ENCODE measurements around the gene MEF2C. TPM values are rescaled to one million over a fixed set of nuclear protein-coding genes. Genes with fewer than 3 reads are reported as not detected.

Gene MEF2C
- total RNA-seq, 2 experiments from 2014 or later: 0.02 TPM

GRCh38 chr5:88676637-88677375 lies 206.2 kb downstream of the MEF2C start:
- Mint-ChIP-seq H3K36me3 (peaks cover 12% of the 10 kb centered on the region), H3K27ac (no peak overlapping the region), H3K9me3 (no peaks in the 10 kb centered on the region), H3K27me3 (peaks cover 74% of the 10 kb centered on the region), H3K4me3 (no peak overlapping the region), H3K4me1 (ENCODE audit: low read depth) (peaks cover 29% of the 10 kb centered on the region)
- CTCF ChIA-PET: interaction anchor here (0.8 to 3.8 kb wide), 2 partner anchors 13 to 15 kb away, joined by 3 to 21 read pairs; no protein-coding TSS in a partner anchor
- POLR2A ChIA-PET: no interaction called here
- DNase-seq: no peak
- intact Hi-C loops (cut with micrococcal nuclease): loop anchor here (5.0 to 10.0 kb wide), 2 partner anchors 175 to 412 kb away; partner anchors contain the start of gene TMEM161B

- POLR2A ChIA-PET: interaction anchor here (1.9 kb wide), 1 partner anchor 15 kb away, joined by 5 read pairs; no protein-coding TSS in a partner anchor
- H3K27ac Mint-ChIP-seq: peak overlapping the region; percentile 60
- peaks cover 30% of the 10 kb centered on the region for H3K4me1 Mint-ChIP-seq (ENCODE audit: low read depth)
- H3K9me3 Mint-ChIP-seq: no peaks in the 10 kb centered on the region
- no peak for DNase-seq
- CTCF ChIA-PET: interaction anchor here (1.1 to 3.8 kb wide), 3 partner anchors 14 to 895 kb away, joined by 3 to 21 read pairs (median 5); no protein-coding TSS in a partner anchor
- H3K4me3 Mint-ChIP-seq: peak overlapping the region; percentile 62
- H3K27me3 Mint-ChIP-seq: peaks cover 75% of the 10 kb centered on the region
- H3K36me3 Mint-ChIP-seq: peaks cover 12% of the 10 kb centered on the region
- intact Hi-C loops (cut with micrococcal nuclease): loop anchor here (1.0 to 10.0 kb wide), 5 partner anchors 9 to 411 kb away; partner anchors contain the start of gene TMEM161B
These were observed 207.0 kb downstream of the MEF2C start for GRCh38 chr5:88675708-88676636.

- peaks cover 26% of the 10 kb centered on the region for H3K4me1 Mint-ChIP-seq (ENCODE audit: low read depth)
- peaks cover 75% of the 10 kb centered on the region for H3K27me3 Mint-ChIP-seq
- H3K4me3 Mint-ChIP-seq: peak overlapping the region; percentile 62
- H3K27ac Mint-ChIP-seq: peak overlapping the region; percentile 60
- intact Hi-C loops (cut with micrococcal nuclease): loop anchor here (1.0 to 10.0 kb wide), 5 partner anchors 8 to 410 kb away; partner anchors contain the start of gene TMEM161B
- no peaks in the 10 kb centered on the region for H3K9me3 Mint-ChIP-seq
- no peak for DNase-seq
- CTCF ChIA-PET: interaction anchor here (1.1 to 3.8 kb wide), 3 partner anchors 15 to 894 kb away, joined by 3 to 21 read pairs (median 5); no protein-coding TSS in a partner anchor
- POLR2A ChIA-PET: interaction anchor here (1.6 to 1.9 kb wide), 2 partner anchors 10 to 15 kb away, joined by 3 to 5 read pairs; no protein-coding TSS in a partner anchor
- H3K36me3 Mint-ChIP-seq: peaks cover 12% of the 10 kb centered on the region
These were observed 207.7 kb downstream of the MEF2C start for GRCh38 chr5:88675168-88675707.

- H3K36me3 Mint-ChIP-seq: peaks cover 12% of the 10 kb centered on the region
- peaks cover 79% of the 10 kb centered on the region for H3K27me3 Mint-ChIP-seq
- H3K4me1 Mint-ChIP-seq (ENCODE audit: low read depth): peaks cover 26% of the 10 kb centered on the region
- no peak overlapping the region for H3K27ac Mint-ChIP-seq
- intact Hi-C loops (cut with micrococcal nuclease): loop anchor here (1.0 to 10.0 kb wide), 5 partner anchors 7 to 410 kb away; partner anchors contain the start of gene TMEM161B
- POLR2A ChIA-PET: interaction anchor here (1.6 to 1.9 kb wide), 2 partner anchors 10 to 14 kb away, joined by 3 to 5 read pairs; no protein-coding TSS in a partner anchor
- no peaks in the 10 kb centered on the region for H3K9me3 Mint-ChIP-seq
- peak; percentile 62 for DNase-seq
- peak overlapping the region; percentile 62 for H3K4me3 Mint-ChIP-seq
- CTCF ChIA-PET: interaction anchor here (3.8 kb wide), 1 partner anchor 16 kb away, joined by 21 read pairs; no protein-coding TSS in a partner anchor
These were observed 208.4 kb downstream of the MEF2C start for GRCh38 chr5:88674356-88675167.

GRCh38 chr5:88673253-88674105 lies 209.5 kb downstream of the MEF2C start:
- H3K9me3 Mint-ChIP-seq: no peaks in the 10 kb centered on the region
- ChIA-PET CTCF (interaction anchor here (3.8 kb wide), 1 partner anchor 17 kb away, joined by 21 read pairs; no protein-coding TSS in a partner anchor), POLR2A (interaction anchor here (1.6 kb wide), 1 partner anchor 11 kb away, joined by 3 read pairs; no protein-coding TSS in a partner anchor)
- DNase-seq: no peak
- peaks cover 26% of the 10 kb centered on the region for H3K4me1 Mint-ChIP-seq (ENCODE audit: low read depth)
- H3K27ac Mint-ChIP-seq: peak overlapping the region; percentile 28
- intact Hi-C loops (cut with micrococcal nuclease): loop anchor here (2.0 to 10.0 kb wide), 3 partner anchors 13 to 409 kb away; partner anchors contain the start of gene TMEM161B
- H3K27me3 Mint-ChIP-seq: peaks cover 74% of the 10 kb centered on the region
- H3K4me3 Mint-ChIP-seq: peak overlapping the region; percentile 57
- peaks cover 12% of the 10 kb centered on the region for H3K36me3 Mint-ChIP-seq

- H3K4me3 Mint-ChIP-seq: no peak overlapping the region
- ChIA-PET POLR2A (no interaction called here), CTCF (interaction anchor here (1.2 to 3.8 kb wide), 2 partner anchors 8 to 17 kb away, joined by 7 to 21 read pairs; no protein-coding TSS in a partner anchor)
- intact Hi-C loops (cut with micrococcal nuclease): loop anchor here (10.0 kb wide), 1 partner anchor 408 kb away; the partner anchor contains the start of gene TMEM161B
- H3K27me3 Mint-ChIP-seq: peaks cover 76% of the 10 kb centered on the region
- H3K4me1 Mint-ChIP-seq (ENCODE audit: low read depth): peaks cover 29% of the 10 kb centered on the region
- peaks cover 12% of the 10 kb centered on the region for H3K36me3 Mint-ChIP-seq
- no peak overlapping the region for H3K27ac Mint-ChIP-seq
- DNase-seq: no peak
- H3K9me3 Mint-ChIP-seq: no peaks in the 10 kb centered on the region
These were observed 210.2 kb downstream of the MEF2C start for GRCh38 chr5:88672644-88673252.

GRCh38 chr5:88671505-88672499 lies 211.2 kb downstream of the MEF2C start:
- no peak overlapping the region for H3K27ac Mint-ChIP-seq
- intact Hi-C loops (cut with micrococcal nuclease): loop anchor here (10.0 kb wide), 1 partner anchor 407 kb away; the partner anchor contains the start of gene TMEM161B
- peaks cover 78% of the 10 kb centered on the region for H3K27me3 Mint-ChIP-seq
- peaks cover 38% of the 10 kb centered on the region for H3K4me1 Mint-ChIP-seq (ENCODE audit: low read depth)
- no peak for DNase-seq
- ChIA-PET POLR2A (no interaction called here), CTCF (interaction anchor here (0.8 to 1.2 kb wide), 3 partner anchors 9 to 21 kb away, joined by 3 to 7 read pairs (median 4); no protein-coding TSS in a partner anchor)
- H3K9me3 Mint-ChIP-seq: no peaks in the 10 kb centered on the region
- H3K4me3 Mint-ChIP-seq: no peak overlapping the region
- peaks cover 13% of the 10 kb centered on the region for H3K36me3 Mint-ChIP-seq

GRCh38 chr5:88671106-88671504 lies 211.9 kb downstream of the MEF2C start:
- no peak overlapping the region for H3K4me3 Mint-ChIP-seq
- H3K36me3 Mint-ChIP-seq: peaks cover 20% of the 10 kb centered on the region
- CTCF ChIA-PET: interaction anchor here (1.1 kb wide), 1 partner anchor 22 kb away, joined by 4 read pairs; no protein-coding TSS in a partner anchor
- no peak overlapping the region for H3K27ac Mint-ChIP-seq
- DNase-seq: no peak
- peaks cover 41% of the 10 kb centered on the region for H3K4me1 Mint-ChIP-seq (ENCODE audit: low read depth)
- no peaks in the 10 kb centered on the region for H3K9me3 Mint-ChIP-seq
- intact Hi-C loops (cut with micrococcal nuclease): loop anchor here (10.0 kb wide), 1 partner anchor 406 kb away; the partner anchor contains the start of gene TMEM161B
- H3K27me3 Mint-ChIP-seq: peaks cover 81% of the 10 kb centered on the region
- POLR2A ChIA-PET: no interaction called here

- no peaks in the 10 kb centered on the region for H3K9me3 Mint-ChIP-seq
- peaks cover 19% of the 10 kb centered on the region for H3K36me3 Mint-ChIP-seq
- peaks cover 43% of the 10 kb centered on the region for H3K4me1 Mint-ChIP-seq (ENCODE audit: low read depth)
- peaks cover 82% of the 10 kb centered on the region for H3K27me3 Mint-ChIP-seq
- intact Hi-C loops (cut with micrococcal nuclease): loop anchor here (10.0 kb wide), 1 partner anchor 406 kb away; the partner anchor contains the start of gene TMEM161B
- DNase-seq: no peak
- POLR2A ChIA-PET: no interaction called here
- no peak overlapping the region for H3K27ac Mint-ChIP-seq
- H3K4me3 Mint-ChIP-seq: no peak overlapping the region
- CTCF ChIA-PET: interaction anchor here (2.7 kb wide), 1 partner anchor 20 kb away, joined by 14 read pairs; no protein-coding TSS in a partner anchor
These were observed 212.5 kb downstream of the MEF2C start for GRCh38 chr5:88670461-88670860.

All from activated CD4-positive, alpha-beta memory T cell treated with anti-CD3 and anti-CD28 coated beads for 36 hours (primary cell).